PC-3 (cell line): ENCODE measurements around the gene TM4SF18. TPM values are rescaled to one million over a fixed set of nuclear protein-coding genes. Genes with fewer than 3 reads are reported as not detected.

Experiments used
- ATAC-seq: fragments of 200-7000 bp; cut with Tn5 transposase; 2 replicates; pipeline ENCODE4 v1.9.1; 2020; ENCODE audit warnings: mild to moderate bottlenecking, moderate library complexity
- BruUV-seq: library from RNA; stranded (reverse); fragments of 400-500 nt; replicated peaks from 2 replicates; lab custom pipeline; 2021; lab: Mats Ljungman, UMichigan
- CTCF ChIA-PET: fragments of 300-600 bp; sonication (Branson Sonifier 250); formaldehyde crosslinking; loops from one replicate; lab custom pipeline; 2022; ENCODE audit warnings: antibody characterized with exemption; lab: Charles Lee
- POLR2A ChIA-PET: fragments of 300-600 bp; sonication (Branson Sonifier 250); formaldehyde crosslinking; loops from one replicate; lab custom pipeline; 2022; ENCODE audit warnings: antibody characterized with exemption; ENCODE audit not compliant: unreplicated experiment; lab: Charles Lee
- DNase-seq: peaks from one replicate; pipeline ENCODE4 v3.0.0-alpha.2; 2015
- H2AFZ ChIP-seq: fragments of 300-600 bp; sonication (generic); 2 replicates; pipeline ENCODE4 v1.6.0; 2016; ENCODE audit warnings: antibody characterized with exemption, low read length
- H3F3A ChIP-seq: fragments of 300-600 bp; sonication (generic); one replicate; pipeline ENCODE4 v1.6.0; 2017; ENCODE audit warnings: antibody characterized with exemption, low read length, control low read depth, mild to moderate bottlenecking; ENCODE audit not compliant: unreplicated experiment
- H3K27ac ChIP-seq: fragments of 300-600 bp; sonication (generic); 2 replicates; pipeline ENCODE4 v1.5.1; 2016; ENCODE audit warnings: mild to moderate bottlenecking, low read length
- H3K27me3 ChIP-seq: fragments of 300-600 bp; sonication (generic); 2 replicates; pipeline ENCODE4 v1.6.1; 2016; ENCODE audit warnings: low read length, mixed read lengths
- H3K36me3 ChIP-seq: fragments of 300-600 bp; sonication (generic); 2 replicates; pipeline ENCODE4 v1.6.1; 2016; ENCODE audit warnings: low read depth, mixed run types, low read length, mixed read lengths
- H3K4me1 ChIP-seq: fragments of 300-600 bp; sonication (generic); 2 replicates; pipeline ENCODE4 v1.5.1; 2016; ENCODE audit warnings: low read length; ENCODE audit not compliant: insufficient read depth
- H3K4me2 ChIP-seq: fragments of 300-600 bp; sonication (generic); 2 replicates; pipeline ENCODE4 v1.6.0; 2016; ENCODE audit warnings: low read length
- H3K4me3 ChIP-seq: fragments of 300-600 bp; sonication (generic); 2 replicates; pipeline ENCODE4 v1.5.1; 2016; ENCODE audit warnings: mild to moderate bottlenecking, low read length, mixed read lengths
- H3K79me2 ChIP-seq: fragments of 300-600 bp; sonication (generic); 2 replicates; pipeline ENCODE4 v1.6.1; 2017; ENCODE audit warnings: low read length, mixed read lengths
- H3K9ac ChIP-seq: fragments of 300-600 bp; sonication (generic); 2 replicates; pipeline ENCODE4 v1.6.0; 2016; ENCODE audit warnings: mild to moderate bottlenecking, low read length
- H3K9me2 ChIP-seq: fragments of 300-600 bp; sonication (generic); replicated peaks from 2 replicates; pipeline ENCODE4 v1.6.1; 2016; ENCODE audit warnings: mixed run types, low read length, mixed read lengths
- H3K9me3 ChIP-seq: fragments of 300-600 bp; sonication (generic); 2 replicates; pipeline ENCODE4 v1.6.1; 2016; ENCODE audit warnings: low read length, mixed read lengths
- H4K20me1 ChIP-seq: fragments of 300-600 bp; sonication (generic); 2 replicates; pipeline ENCODE4 v1.6.1; 2016; ENCODE audit warnings: low read length, mixed read lengths
- CTCF ChIP-seq: fragments of 300-600 bp; sonication (generic); conservative IDR thresholded peaks from 2 replicates; pipeline ENCODE4 v1.5.1; 2017; ENCODE audit warnings: antibody characterized with exemption, low read depth, mild to moderate bottlenecking, low read length
- EZH2 ChIP-seq: fragments of 300-600 bp; sonication (generic); IDR thresholded peaks from one replicate; pipeline ENCODE4 v1.6.1; 2017; ENCODE audit warnings: antibody characterized with exemption, mild to moderate bottlenecking, low read length; ENCODE audit not compliant: unreplicated experiment
- EZH2phosphoT487 ChIP-seq: fragments of 300-600 bp; sonication (generic); IDR thresholded peaks from 2 replicates; pipeline ENCODE4 v1.6.1; 2018; ENCODE audit warnings: mild to moderate bottlenecking, antibody characterized with exemption, low read length, borderline replicate concordance
- intact Hi-C: fragments of 100-400 bp; cut with micrococcal nuclease; formaldehyde crosslinking; loops from 2 replicates; pipeline ENCODE4 v1.9.0; 2023
- total RNA-seq: library from RNA; depleted of rRNA; stranded (reverse); fragments of >200 nt; gene quantifications from 2 replicates; pipeline ENCODE4 v1.2.3, GENCODE V29; 2014

Gene TM4SF18
- total RNA-seq, 1 experiment from 2014 or later, result 0.40 TPM

GRCh38 chr3:149324332-149324731 is 9.1 kb downstream of the TM4SF18 start:
- ATAC-seq, result no peak
- Histone ChIP-seq H3K79me2 (no peaks in the 10 kb centered on the region), H3K27ac (no peak overlapping the region), H3K9ac (no peak overlapping the region), H2AFZ (no peak overlapping the region), H3K36me3 (no peaks in the 10 kb centered on the region), H3K9me2 (no peaks in the 10 kb centered on the region), H3F3A (no peaks in the 10 kb centered on the region), H3K4me1 (peaks cover 4% of the 10 kb centered on the region; the same call in 1 of the 2 replicates), H3K4me2 (no peak overlapping the region), H3K27me3 (no peaks in the 10 kb centered on the region), H4K20me1 (no peaks in the 10 kb centered on the region), H3K9me3 (no peaks in the 10 kb centered on the region), H3K4me3 (no peak overlapping the region)
- no TSS peak for BruUV-seq
- no peak for DNase-seq
- POLR2A ChIA-PET, result no interaction called here
- CTCF ChIA-PET, result interaction anchor here (0.7 kb wide), 1 partner anchor 62 kb away, joined by 3 read pairs; no protein-coding TSS in a partner anchor
- intact Hi-C loops, result no loop called here
- TF ChIP-seq EZH2 (no peak), CTCF (no peak), EZH2phosphoT487 (no peak)

GRCh38 chr3:149321640-149322039 is 11.8 kb downstream of the TM4SF18 start:
- no peak overlapping the region for H3K4me3 ChIP-seq
- H3F3A ChIP-seq, result no peaks in the 10 kb centered on the region
- no peak for TF ChIP-seq EZH2
- no peak for TF ChIP-seq EZH2phosphoT487
- TF ChIP-seq CTCF, result no peak
- DNase-seq, result no peak
- no peaks in the 10 kb centered on the region for H3K79me2 ChIP-seq
- POLR2A ChIA-PET, result no interaction called here
- no peak overlapping the region for H3K4me2 ChIP-seq
- peaks cover 5% of the 10 kb centered on the region for H3K4me1 ChIP-seq
- H3K27me3 ChIP-seq, result no peaks in the 10 kb centered on the region
- intact Hi-C loops, result no loop called here
- no peaks in the 10 kb centered on the region for H4K20me1 ChIP-seq
- H2AFZ ChIP-seq, result no peak overlapping the region
- H3K9me2 ChIP-seq, result no peaks in the 10 kb centered on the region; the same call in 1 of the 2 replicates
- H3K27ac ChIP-seq, result no peak overlapping the region
- H3K9ac ChIP-seq, result no peak overlapping the region
- H3K36me3 ChIP-seq, result no peaks in the 10 kb centered on the region
- H3K9me3 ChIP-seq, result no peaks in the 10 kb centered on the region
- no TSS peak for BruUV-seq
- ATAC-seq, result no peak
- CTCF ChIA-PET, result no interaction called here

GRCh38 chr3:149321136-149321535 is 12.3 kb downstream of the TM4SF18 start:
- Histone ChIP-seq H3K9me3 (no peaks in the 10 kb centered on the region), H3K4me1 (peaks cover 10% of the 10 kb centered on the region), H3K27ac (no peak overlapping the region), H3K36me3 (no peaks in the 10 kb centered on the region), H3K4me2 (no peak overlapping the region), H3K9ac (no peak overlapping the region), H2AFZ (no peak overlapping the region), H3K9me2 (no peaks in the 10 kb centered on the region; the same call in 1 of the 2 replicates), H3K4me3 (no peak overlapping the region), H3F3A (no peaks in the 10 kb centered on the region), H4K20me1 (no peaks in the 10 kb centered on the region), H3K27me3 (no peaks in the 10 kb centered on the region), H3K79me2 (no peaks in the 10 kb centered on the region)
- DNase-seq, result no peak
- TF ChIP-seq EZH2 (no peak), CTCF (no peak), EZH2phosphoT487 (no peak)
- ChIA-PET CTCF (no interaction called here), POLR2A (no interaction called here)
- intact Hi-C loops, result no loop called here
- ATAC-seq, result no peak
- no TSS peak for BruUV-seq
